ENCODE results near the gene PSMG4.

PSMG4 gene

DNA sequence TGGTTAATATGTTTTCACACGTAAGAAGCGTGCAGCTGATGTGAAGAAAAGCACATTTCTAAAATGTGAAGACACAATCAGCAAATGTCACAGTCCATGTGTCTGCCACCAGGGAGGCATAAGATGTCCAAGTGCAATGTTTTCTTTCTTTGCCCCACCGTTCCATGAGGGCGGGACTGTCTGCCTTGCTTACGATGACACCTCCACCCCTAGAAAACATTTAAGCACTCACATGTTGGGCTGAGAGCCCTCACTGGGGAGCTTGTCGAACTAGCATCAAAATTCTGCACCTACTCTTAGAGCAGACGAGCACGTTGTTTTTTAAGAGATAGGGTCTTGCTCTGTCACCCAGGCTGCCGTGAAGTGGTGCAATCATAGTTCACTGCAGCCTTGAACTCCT, 57.6 kb downstream of the PSMG4 start:
- no peak for DNase-seq
- intact Hi-C loops (cut with DNase I), result no loop called here

- intact Hi-C loops (cut with DNase I), result no loop called here
- no peak for DNase-seq
Measured at GRCh38 chr6:3316818-3317217, 58.1 kb downstream of the PSMG4 start.
